HL-60/S4 (cell line): Measurements from ENCODE around the gene TOX3.

Experiments used
- in situ Hi-C: fragments of 300-500 bp; cut with MboI; formaldehyde crosslinking; loops from 2 replicates; pipeline ENCODE4 v1.14.3; 2022; ENCODE audit warnings: low sequenced_read_pairs

The TOX3 gene

GRCh38 chr16:52547004-52547833 lies at the start of gene TOX3:
TOX3 (minus strand) TSS chr16:52547143; CDS start chr16:52546723, 420 bp downstream.
- in situ Hi-C loops: no loop called here

GRCh38 chr16:52592778-52593177 lies 45.8 kb upstream of the TOX3 start:
- in situ Hi-C loops: no loop called here

DNA sequence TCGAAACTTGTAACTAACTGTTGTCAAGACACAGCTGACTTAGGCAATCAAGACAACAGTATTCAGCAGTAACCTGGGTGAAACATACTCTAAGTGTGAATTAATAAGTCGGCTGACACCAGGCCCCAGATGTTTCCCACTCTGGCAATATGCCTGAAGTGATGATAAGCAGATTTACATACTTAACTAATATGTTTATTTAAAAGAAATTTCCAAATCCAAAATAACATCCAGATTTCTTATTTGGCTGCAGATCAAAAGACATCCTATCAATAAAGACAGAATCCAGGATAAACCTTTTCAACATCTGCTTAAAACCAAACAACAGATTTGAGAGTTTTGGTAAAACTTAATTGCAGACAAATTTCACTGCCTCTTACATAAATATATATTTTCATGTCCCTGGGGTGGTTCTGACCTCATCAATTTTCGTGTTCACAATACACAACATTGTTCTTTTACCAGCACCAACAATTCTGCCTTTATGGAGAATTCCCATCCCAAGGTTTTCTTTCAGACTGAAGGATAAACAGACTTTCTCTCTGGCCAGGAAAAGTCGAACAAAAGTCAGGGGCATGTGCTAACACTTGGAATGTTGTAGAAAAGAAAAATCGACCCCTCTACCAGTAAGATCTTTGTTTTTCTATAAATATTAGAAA lies 45.1 kb upstream of the TOX3 start:
- in situ Hi-C loops: no loop called here

- in situ Hi-C loops: no loop called here
These were observed 44.5 kb upstream of the TOX3 start for GRCh38 chr16:52591471-52591870.

DNA sequence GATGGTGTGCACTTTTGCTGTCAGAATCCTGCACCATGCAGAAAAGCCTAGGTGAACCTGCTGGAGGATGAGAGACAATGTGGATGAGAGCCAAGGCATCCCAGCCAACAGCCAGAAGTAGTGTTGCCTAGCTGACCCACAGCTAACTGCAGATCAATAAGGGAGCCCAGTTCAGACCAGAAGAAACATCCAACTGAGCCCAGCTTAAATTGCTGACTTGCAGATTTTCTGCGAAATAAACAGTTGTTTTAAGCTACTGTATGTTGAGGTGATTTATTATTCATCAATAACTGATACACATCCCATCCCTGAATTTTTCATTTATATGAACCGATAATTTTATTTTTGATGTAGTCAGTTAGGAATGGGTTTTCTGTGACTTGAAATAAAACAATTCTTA lies 39.2 kb upstream of the TOX3 start:
- in situ Hi-C loops: no loop called here

DNA sequence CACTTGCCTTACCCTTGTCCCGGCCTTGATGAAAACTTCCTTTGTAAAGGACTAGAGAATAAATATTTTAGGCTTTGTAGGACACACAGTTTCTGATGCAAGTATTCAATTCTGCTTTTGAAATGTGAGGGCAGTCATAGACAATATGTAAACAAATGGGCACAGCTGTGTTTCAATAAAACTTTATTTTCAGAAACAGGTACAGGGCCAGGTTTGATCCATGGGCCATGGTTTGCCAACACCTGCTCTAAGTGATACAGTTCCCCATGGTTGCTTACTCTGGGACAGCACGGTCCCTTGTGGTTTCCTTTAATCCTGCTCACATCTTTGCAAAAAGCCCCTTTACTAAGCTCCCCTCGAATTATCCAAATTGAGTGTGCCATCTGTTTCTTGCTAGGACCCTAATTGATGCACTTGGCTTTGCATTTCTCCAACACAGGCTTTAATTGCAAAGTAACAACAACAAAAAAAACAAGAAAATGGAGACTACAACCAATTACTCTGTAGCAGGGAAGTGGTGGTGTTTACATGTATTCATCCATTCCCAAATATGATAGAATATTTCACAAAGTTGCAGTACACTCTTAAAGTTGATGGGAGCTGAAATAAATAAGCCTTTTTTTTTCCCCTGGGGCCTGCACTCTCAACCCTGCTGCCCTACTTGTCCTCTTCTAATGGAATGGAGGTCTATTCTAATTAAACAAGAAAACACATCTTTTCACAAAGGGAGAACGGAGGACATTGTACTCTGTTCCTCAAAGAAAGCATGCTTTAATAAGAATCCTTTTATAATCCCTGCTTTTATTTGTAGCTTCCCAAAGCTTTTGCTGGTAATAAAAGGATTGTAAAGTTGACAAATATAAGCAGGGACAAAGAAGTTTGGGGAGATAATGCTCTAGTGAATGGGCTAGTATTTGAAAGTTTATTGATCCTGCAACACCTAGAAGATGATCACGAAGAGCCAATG lies 37.7 kb upstream of the TOX3 start:
- in situ Hi-C loops: no loop called here

- in situ Hi-C loops: no loop called here
These were observed 34.6 kb upstream of the TOX3 start for GRCh38 chr16:52581530-52581929.

DNA sequence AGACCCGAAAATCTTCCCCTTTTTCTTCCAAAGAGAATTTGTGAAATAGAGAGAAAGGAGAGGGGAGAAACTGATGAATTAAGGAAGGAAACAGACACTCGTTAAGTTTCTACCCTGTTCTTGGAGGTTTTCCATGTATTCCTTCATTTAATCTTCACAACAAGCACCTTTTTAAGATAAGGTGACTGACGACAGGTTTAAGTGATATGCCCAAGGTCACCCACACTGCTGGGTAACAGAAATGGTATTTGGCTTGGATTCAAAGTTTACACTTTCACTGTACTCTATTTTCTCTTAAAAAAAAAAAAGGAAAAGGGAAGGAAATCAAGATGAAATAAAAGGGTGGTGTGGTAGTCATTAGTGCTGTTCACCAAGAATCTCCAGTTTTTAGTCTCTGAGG lies 33.5 kb upstream of the TOX3 start:
- in situ Hi-C loops: no loop called here

DNA sequence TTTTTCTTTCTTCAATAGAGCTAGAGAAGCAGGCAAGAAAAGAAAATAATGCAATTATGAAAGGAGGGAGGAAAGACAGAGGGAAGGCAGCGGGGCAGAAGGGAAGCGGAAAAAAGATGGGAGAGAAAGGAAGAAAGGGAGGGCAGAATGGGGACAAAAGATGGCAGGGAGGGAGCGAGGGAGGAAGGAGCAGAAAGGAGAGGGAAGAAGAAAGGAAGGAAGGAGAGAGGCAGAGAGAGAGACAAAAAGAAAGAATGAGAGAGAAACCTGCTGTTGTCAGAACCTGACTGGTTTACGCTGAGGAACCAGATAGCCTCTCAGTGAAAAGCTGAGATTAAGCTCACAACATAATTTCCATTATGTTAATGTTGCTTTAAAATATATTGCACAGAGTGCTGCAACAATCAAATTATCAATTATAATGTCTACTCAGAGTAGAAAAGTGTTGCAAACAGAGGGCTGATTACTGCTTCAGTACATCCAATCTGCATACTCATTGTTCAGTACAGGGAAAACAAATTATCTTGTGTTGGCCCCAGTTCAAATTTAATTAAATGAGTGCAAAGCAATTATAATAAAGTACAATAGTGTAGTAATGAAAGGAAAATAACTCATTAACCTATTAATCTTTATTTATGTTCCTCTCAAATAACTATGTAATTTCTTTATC lies 32.0 kb upstream of the TOX3 start:
- in situ Hi-C loops: no loop called here

GRCh38 chr16:52578007-52578828 lies 31.3 kb upstream of the TOX3 start:
- in situ Hi-C loops: no loop called here

- in situ Hi-C loops: no loop called here
These were observed 30.3 kb upstream of the TOX3 start for GRCh38 chr16:52577130-52577706.

DNA sequence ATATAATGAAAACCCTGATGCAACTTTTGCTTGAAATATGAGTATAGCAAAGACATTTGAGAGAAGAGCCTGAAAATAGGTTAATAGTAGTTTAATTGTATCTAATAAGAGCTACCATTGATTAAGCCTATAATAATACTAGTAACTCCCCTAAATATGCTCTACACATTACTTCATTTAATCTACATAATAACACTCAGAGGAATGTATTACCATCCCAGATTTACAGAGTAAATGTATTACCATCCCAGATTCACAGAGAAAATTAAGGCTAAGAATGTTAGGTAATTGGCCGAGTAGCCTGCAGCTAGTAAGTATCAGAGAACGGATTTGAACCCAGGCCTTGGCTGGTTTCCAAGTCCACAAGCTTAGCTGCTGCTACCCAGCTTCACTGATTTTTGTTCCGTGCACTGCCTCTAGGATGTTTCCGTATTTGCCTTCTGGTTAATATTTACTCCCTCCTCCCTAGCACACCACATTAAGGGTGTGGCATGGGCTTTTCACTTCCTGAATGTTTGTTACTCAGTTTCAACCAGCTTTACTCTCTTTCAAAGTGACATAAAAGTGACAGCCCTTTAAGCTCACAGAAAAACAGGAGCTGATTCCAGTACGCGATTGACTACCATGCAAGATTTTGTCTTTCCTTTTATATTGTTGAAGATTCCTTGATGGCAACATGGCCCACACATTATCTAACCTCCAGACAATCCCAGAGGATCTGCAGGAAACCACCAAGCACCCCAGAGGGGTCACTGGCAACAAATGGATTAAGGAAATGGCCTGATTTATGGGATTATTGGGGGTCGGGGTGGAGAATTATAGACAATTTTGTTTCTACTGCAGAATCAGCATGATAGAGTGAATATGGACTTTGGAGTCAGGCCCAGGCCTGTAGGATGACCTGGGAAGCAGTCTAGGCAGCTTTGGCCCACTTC lies 26.7 kb upstream of the TOX3 start:
- in situ Hi-C loops: no loop called here

- in situ Hi-C loops: no loop called here
These were observed 25.7 kb upstream of the TOX3 start for GRCh38 chr16:52572656-52573055.

- in situ Hi-C loops: no loop called here
These were observed 23.6 kb upstream of the TOX3 start for GRCh38 chr16:52570495-52571091.

- in situ Hi-C loops: no loop called here
These were observed 22.8 kb upstream of the TOX3 start for GRCh38 chr16:52569701-52570100.

DNA sequence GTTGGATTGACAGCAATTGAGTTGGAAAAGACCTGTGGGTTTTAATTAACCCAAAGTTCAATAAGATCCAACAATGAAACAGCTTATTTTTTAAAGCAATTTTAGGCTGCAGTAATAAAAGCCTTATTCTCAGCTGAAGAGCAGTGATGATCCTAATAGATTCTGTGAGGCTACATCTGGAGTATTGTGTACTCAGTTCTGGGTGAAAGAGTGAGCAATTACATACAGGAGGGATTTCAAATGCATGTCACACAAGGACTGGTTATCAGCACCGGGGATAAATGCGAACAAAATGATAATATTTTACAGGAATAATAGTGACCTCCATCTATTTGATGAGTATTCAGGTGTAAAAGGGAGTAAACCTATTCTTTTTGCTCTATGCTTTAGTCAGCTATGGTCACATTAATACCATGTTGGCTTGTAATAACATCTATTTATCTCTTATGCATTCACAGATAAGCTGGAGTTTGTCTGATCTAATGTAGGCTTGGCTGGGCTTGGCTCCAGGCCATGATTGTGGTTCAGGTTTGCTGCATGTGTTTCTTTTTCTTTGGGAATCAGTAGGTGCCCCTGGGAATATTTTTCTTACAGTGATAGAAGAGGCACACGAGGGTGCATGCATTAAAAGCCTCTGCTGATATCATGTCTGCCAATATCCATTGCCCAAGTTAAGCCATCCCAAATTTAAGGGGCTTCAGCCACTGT lies 22.2 kb upstream of the TOX3 start:
- in situ Hi-C loops: no loop called here

DNA sequence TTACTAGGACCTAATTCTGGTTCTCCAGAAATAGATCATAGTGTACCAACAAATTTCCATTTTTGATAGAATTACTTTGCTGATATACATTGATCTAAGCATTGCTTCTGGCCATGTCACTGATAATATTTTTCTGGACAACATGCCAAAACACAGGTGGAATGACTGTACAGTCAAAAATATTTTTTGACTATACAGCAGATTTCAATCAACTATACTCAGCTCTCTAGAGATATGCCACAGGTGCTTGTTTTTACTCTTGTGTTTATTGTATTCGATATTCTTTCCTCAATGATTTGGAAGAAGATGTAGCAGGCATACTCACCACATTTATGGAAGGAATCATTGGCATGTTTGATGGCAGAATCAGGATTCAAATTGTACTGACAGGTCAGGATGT lies 21.6 kb upstream of the TOX3 start:
- in situ Hi-C loops: no loop called here
